Brain pericyte (primary cell): ENCODE data around the gene MRPL20.
"Not testable (repeated sequence)": the region's sequence is repeated elsewhere in the genome, so short reads cannot be mapped to it uniquely, and the experiment has no call there.

Source experiments
- DNase-seq: peaks from one replicate; pipeline ENCODE4 v3.0.0-alpha.2; 2012; ENCODE audit warnings: low read depth, low spot score

Gene MRPL20

DNA sequence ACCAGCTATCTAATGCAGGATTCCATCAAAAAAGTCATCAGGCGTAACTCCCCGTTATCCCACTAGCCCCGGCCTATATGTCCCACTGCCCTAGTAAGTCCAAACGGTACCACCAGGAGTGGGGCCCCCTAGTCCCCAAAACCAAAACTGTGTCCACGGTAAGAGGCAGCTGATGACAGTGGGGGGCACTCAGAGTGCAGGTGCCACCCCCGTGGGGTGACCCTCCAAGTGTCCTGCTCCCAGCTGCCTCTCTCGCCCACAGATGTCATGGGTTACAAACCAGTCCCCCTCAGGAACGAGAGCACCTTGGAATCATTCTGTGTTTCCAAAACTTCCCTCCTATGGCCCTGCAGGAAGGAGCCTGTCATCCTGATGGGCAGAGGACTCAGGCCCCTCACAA is 21.2 kb downstream of the MRPL20 start:
- DNase-seq: no peak

DNA sequence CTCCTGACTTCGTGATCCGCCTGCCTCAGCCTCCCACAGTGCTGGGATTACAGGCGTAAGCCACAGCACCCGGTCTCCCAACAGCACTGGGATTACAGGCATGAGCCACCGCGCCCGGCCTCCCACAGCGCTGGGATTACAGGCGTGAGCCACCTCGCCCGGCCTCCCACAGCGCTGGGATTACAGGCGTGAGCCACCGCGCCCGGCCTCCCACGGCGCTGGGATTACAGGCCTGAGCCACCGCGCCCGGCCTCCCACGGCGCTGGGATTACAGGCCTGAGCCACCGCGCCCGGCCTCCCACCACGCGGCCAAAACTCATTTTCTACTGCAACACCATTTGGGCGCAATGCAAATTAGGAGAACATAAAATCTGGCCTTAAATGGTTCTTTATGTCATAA is 21.8 kb downstream of the MRPL20 start:
- DNase-seq: not testable (repeated sequence)

DNA sequence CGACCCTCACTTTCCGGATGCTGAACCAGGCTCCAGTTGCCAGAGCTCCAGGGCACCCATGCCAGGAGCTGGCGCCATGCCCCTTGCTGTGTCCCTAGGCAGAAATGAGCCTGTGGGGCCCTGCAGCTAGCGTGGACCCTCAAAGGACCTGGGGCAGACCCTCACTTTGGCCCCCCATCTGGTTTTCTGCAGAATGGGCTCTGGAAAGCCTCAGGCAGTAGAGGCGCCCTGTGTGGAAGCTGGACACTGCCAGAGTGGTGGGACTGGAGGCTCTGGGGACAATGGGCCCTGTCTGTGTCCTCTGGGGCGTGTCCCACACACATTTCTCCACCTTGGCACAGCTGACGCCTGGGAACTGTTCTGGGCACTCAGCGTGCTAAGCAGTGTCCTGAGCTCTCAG is 25.8 kb downstream of the MRPL20 start:
- no peak for DNase-seq

DNA sequence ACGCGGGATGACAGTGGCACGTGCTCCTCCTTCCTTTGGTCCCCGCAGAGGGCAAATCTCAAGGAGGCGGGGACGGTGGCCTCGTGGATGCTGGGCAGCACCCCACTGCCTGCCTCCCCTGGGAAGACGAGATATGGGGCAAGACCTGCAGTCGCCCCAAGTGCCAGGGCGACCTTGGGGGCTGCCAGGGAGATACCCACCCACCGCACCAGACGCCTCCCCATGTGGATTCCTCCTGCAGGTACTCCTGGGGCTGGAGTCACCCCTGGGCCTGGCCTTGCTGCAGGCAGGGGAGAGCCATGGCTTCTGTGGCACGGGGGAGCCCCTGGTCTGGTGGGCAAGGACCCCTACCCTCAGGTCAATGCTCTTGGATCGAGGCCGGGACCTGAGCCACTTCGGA is 26.2 kb downstream of the MRPL20 start:
- no peak for DNase-seq

DNA sequence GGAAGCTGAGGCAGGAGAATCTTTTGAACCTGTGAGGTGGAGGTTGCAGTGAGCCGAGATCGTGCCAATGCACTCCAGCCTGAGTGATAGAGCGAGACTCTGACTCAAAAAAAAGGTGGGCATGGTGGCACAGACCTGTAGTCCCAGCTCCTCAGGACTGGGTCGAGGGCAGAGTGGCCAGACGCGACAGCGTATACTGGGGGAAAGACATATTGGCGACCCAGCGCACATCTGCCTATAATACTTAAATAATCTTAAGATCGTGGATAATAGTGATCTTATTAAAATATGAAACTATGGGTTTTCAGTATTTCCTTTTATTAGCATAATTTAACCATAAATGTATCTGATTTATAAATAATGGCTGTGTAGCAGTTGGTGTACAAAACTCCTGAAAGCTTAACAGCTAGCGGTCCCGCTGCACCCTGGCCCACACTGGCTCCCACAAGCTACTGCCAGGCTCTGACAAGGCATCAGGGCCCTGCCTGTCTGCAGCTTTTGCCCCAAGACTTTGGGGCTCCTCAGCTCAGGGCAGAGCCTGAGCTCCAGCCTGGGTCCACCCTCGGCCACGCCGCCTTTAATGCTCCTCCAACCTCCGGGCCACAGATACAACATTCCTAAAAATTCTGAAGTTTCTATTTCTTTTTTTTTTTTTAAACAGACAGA is 29.4 kb downstream of the MRPL20 start:
- no peak for DNase-seq

- DNase-seq: no peak
These were observed 30.4 kb downstream of the MRPL20 start for GRCh38 chr1:1376551-1377226.

- DNase-seq: peak; percentile 99
These were observed 32.0 kb downstream of the MRPL20 start, which contains the start of gene AURKAIP1 for GRCh38 chr1:1374929-1375662. Gene AURKAIP1 (minus strand): TSS chr1:1375207. CDS start chr1:1374756, 451 bp downstream.

- DNase-seq: no peak
These were observed 32.5 kb downstream of the MRPL20 start for GRCh38 chr1:1374589-1374928.

DNA sequence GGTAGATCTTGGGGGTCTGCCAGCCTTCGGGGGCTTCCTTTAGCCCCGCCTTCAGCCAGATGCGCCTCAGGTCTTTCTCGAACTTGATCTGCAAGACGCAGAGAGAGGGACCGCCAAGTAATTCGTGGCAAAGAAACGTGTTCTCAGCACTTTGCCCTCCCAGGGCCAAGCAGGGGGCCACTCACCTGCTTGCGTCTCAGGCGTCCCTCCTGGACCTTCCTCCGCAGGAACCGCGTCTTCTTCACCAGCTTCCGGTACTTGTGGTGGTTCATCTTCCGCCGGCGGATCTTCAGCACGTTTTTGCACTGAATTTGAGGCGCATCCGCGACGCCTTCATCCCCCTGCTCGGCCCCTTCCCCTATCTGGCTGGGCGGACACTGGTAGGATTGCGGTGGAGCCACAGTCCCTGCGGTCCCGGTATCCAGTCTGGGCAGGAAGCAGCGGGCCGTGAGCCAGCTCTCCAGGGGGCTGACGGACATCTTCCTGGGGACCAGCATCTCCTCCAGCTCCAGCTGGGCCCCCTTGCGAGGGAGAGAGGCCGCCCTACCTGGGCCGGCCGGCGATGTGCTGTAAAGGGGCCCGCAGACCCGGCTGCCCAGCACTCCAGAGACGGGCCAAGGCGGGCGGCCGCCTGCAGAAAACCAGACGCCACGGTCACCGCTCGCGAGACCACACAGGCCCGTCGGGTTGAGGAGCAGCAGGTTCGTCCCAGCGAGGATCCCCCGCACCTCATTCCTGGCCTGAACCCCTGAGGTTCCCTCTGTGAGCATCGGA is 33.1 kb downstream of the MRPL20 start:
- DNase-seq: no peak

GRCh38 chr1:1373051-1373814 is 33.9 kb downstream of the MRPL20 start:
- DNase-seq: no peak

- no peak for DNase-seq
These were observed 35.1 kb downstream of the MRPL20 start for GRCh38 chr1:1371746-1372711.

- DNase-seq: no peak
These were observed 35.7 kb downstream of the MRPL20 start for GRCh38 chr1:1371364-1371745.

- no peak for DNase-seq
These were observed 36.3 kb downstream of the MRPL20 start for GRCh38 chr1:1370771-1371300.

DNA sequence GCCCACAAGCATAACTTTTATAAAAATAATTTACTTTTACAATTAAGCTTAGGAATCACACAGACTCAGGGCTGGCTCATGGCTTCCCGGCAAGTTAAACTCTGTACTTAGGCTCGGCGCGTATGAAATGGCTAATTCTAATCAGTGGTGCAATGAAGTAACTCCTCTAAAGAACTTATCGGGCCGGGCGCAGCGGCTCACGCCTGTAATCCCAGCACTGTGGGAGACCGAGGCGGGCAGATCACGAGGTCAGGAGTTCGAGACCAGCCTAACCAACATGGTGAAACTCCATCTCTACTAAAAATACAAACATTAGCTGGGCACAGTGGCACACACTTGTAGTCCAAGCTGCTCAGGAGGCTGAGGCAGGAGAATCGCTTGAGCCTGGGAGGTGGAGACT is 37.0 kb downstream of the MRPL20 start:
- not testable (repeated sequence) for DNase-seq

DNA sequence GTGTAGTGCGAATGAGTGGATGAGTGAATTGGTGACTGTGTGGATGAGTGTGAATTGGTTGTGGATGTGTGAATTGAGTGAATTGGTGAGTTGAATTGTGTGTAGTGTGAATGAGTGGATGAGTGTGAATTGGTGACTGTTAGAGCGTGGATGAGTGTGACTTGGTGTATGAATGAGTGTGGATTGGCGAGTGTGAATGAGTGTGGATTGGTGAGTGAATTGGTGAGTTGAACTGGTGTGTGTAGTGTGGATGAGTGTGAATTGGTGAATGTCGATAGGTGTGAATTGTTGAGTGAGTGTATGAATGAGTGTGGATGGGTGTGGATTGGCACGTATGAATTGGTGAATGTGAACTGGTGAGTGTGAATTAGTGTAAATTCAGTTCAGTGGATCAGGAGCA is 39.8 kb downstream of the MRPL20 start:
- DNase-seq: no peak

GRCh38 chr1:1366699-1367066 is 40.4 kb downstream of the MRPL20 start:
- DNase-seq: no peak

- DNase-seq: no peak
These were observed 41.0 kb downstream of the MRPL20 start for GRCh38 chr1:1365875-1366698.

DNA sequence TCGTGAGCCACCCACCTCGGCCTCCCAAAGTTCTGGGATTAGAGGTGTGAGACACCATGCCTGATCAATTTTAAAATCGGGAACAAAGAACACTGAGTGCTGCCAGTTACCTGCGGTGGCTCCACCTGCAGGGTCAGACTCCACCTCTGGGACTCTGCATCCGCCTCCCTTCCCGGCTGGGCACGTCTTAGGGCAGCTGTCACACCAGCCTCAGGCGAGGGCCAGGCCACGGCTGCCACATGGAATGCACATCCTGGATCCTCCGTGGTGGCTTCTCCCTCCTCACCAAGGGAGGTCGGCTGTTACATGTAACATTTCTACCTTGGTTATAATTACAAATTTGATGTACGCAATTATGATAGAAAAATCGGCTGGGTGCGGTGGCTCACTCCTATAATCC is 42.8 kb downstream of the MRPL20 start:
- no peak for DNase-seq

DNA sequence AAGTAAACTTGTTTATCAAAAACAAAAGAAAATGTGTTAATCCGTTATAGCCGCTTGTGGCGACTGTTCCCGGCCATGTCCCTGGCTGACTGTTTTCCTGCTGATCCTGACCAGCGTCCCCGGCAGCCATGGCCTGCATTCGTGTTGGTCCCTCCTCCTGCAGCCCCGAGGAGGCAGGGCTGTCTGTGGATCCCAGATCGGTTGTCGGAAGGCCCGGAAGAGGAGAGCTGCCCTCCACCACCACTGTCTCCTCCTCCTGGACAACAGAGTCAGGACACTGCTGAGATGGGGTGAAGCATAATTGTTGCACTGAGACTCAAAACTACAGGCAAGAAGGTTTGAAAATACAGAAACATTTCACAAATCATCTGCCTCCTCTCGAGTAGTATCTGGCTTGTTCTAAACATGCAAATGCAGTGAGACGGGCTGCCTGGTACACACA is 45.1 kb downstream of the MRPL20 start:
- peak; percentile 49 for DNase-seq
